22Rv1 (cell line): ENCODE results near the gene GRAMD2B.

Source experiments
- CTCF ChIP-seq: fragments of 450-650 bp; IDR thresholded peaks from 2 replicates; pipeline ENCODE4 v1.5.1; 2017; ENCODE audit warnings: mild to moderate bottlenecking
- ZFX ChIP-seq: fragments of 450-650 bp; IDR thresholded peaks from 2 replicates; pipeline ENCODE4 v1.6.1; 2017; ENCODE audit warnings: antibody characterized with exemption, borderline replicate concordance

DNA sequence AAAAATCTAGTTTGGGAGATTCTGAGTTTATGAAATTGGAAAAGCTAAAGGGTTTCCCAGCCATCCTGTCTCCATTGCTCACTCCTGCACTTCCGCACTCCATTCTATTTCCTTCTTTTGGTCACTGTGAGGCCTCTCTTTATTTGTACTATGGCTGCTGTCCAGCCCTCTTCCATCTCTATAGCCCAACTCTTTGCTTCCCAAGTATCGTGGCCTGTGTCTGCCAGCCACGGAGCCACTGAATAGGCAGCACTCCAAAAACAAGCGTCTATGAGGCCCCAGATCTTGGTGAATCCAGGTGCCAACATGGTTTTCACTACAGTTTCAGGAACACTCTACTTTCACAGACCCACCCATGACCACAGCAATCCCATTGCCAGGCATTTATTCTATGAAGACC lies 37.2 kb downstream of the GRAMD2B start:
- TF ChIP-seq CTCF = no peak
- TF ChIP-seq ZFX = no peak
